ENCODE results near the gene IMMP2L. TPM values are rescaled to one million over a fixed set of nuclear protein-coding genes. Genes with fewer than 3 reads are reported as not detected.

IMMP2L gene
- total RNA-seq, 4 donors from 2014 or later: 19.0 to 37.2 (median 21.3) TPM

GRCh38 chr7:111212857-111213523 is 349.3 kb downstream of the IMMP2L start:
- no peak for TF ChIP-seq CTCF (IDR thresholded peaks at IDR 0.05; ENCODE audit: low read depth)

- no peak for TF ChIP-seq CTCF (IDR thresholded peaks at IDR 0.05; ENCODE audit: low read depth)
Observed at GRCh38 chr7:111210996-111211395, 351.3 kb downstream of the IMMP2L start.

- no peak for TF ChIP-seq CTCF (IDR thresholded peaks at IDR 0.05; ENCODE audit: low read depth)
Observed at GRCh38 chr7:111210043-111210442, 352.2 kb downstream of the IMMP2L start.

- no peak for TF ChIP-seq CTCF (IDR thresholded peaks at IDR 0.05; ENCODE audit: low read depth)
Observed at GRCh38 chr7:111205251-111205650, 357.0 kb downstream of the IMMP2L start.

GRCh38 chr7:111202321-111202720 is 360.0 kb downstream of the IMMP2L start:
- no peak for TF ChIP-seq CTCF (IDR thresholded peaks at IDR 0.05; ENCODE audit: low read depth)

- TF ChIP-seq CTCF (IDR thresholded peaks at IDR 0.05; ENCODE audit: low read depth): no peak
Observed at GRCh38 chr7:111199643-111200042, 362.6 kb downstream of the IMMP2L start.

GRCh38 chr7:111198255-111198654 is 364.0 kb downstream of the IMMP2L start:
- TF ChIP-seq CTCF (IDR thresholded peaks at IDR 0.05; ENCODE audit: low read depth): no peak

Data from subcutaneous adipose tissue (tissue), 4 donors.